ENCODE measurements around the gene EML1.

Gene EML1

GRCh38 chr14:99971941-99972747 is 178.9 kb downstream of the EML1 start:
- peak; percentile 22 for DNase-seq

- no peak for DNase-seq
Observed at GRCh38 chr14:99972748-99973466, 179.7 kb downstream of the EML1 start.

GRCh38 chr14:99975190-99975589 is 182.0 kb downstream of the EML1 start:
- no peak for DNase-seq

GRCh38 chr14:99976021-99976420 is 182.8 kb downstream of the EML1 start:
- no peak for DNase-seq

GRCh38 chr14:99976681-99977080 is 183.5 kb downstream of the EML1 start:
- DNase-seq = no peak

GRCh38 chr14:99980299-99980698 is 187.1 kb downstream of the EML1 start:
- DNase-seq = no peak

- DNase-seq = no peak
Observed at GRCh38 chr14:99981806-99982205, 188.6 kb downstream of the EML1 start.

GRCh38 chr14:99982537-99983250 is 189.5 kb downstream of the EML1 start:
- DNase-seq = peak; percentile 66

- no peak for DNase-seq
Observed at GRCh38 chr14:99983251-99984015, 190.2 kb downstream of the EML1 start.

- no peak for DNase-seq
Observed at GRCh38 chr14:99984036-99984435, 190.8 kb downstream of the EML1 start.

GRCh38 chr14:99986396-99986795 is 193.2 kb downstream of the EML1 start:
- DNase-seq = no peak

GRCh38 chr14:99989032-99989431 is 195.8 kb downstream of the EML1 start:
- no peak for DNase-seq

- DNase-seq = no peak
Observed at GRCh38 chr14:99990268-99991170, 197.3 kb downstream of the EML1 start.

- DNase-seq = no peak
Observed at GRCh38 chr14:99991331-99991730, 198.1 kb downstream of the EML1 start.
